PC-3 (cell line): ENCODE results near the gene DLGAP4. TPM values are rescaled to one million over a fixed set of nuclear protein-coding genes. Genes with fewer than 3 reads are reported as not detected.

Experiments used
- ATAC-seq: fragments of 200-7000 bp; cut with Tn5 transposase; 2 replicates; pipeline ENCODE4 v1.9.1; 2020; ENCODE audit warnings: mild to moderate bottlenecking, moderate library complexity
- BruUV-seq: library from RNA; stranded (reverse); fragments of 400-500 nt; replicated peaks from 2 replicates; lab custom pipeline; 2021; lab: Mats Ljungman, UMichigan
- CTCF ChIA-PET: fragments of 300-600 bp; sonication (Branson Sonifier 250); formaldehyde crosslinking; loops from one replicate; lab custom pipeline; 2022; ENCODE audit warnings: antibody characterized with exemption; lab: Charles Lee
- POLR2A ChIA-PET: fragments of 300-600 bp; sonication (Branson Sonifier 250); formaldehyde crosslinking; loops from one replicate; lab custom pipeline; 2022; ENCODE audit warnings: antibody characterized with exemption; ENCODE audit not compliant: unreplicated experiment; lab: Charles Lee
- DNase-seq: peaks from one replicate; pipeline ENCODE4 v3.0.0-alpha.2; 2015
- H2AFZ ChIP-seq: fragments of 300-600 bp; sonication (generic); 2 replicates; pipeline ENCODE4 v1.6.0; 2016; ENCODE audit warnings: antibody characterized with exemption, low read length
- H3F3A ChIP-seq: fragments of 300-600 bp; sonication (generic); one replicate; pipeline ENCODE4 v1.6.0; 2017; ENCODE audit warnings: antibody characterized with exemption, low read length, control low read depth, mild to moderate bottlenecking; ENCODE audit not compliant: unreplicated experiment
- H3K27ac ChIP-seq: fragments of 300-600 bp; sonication (generic); 2 replicates; pipeline ENCODE4 v1.5.1; 2016; ENCODE audit warnings: mild to moderate bottlenecking, low read length
- H3K27me3 ChIP-seq: fragments of 300-600 bp; sonication (generic); 2 replicates; pipeline ENCODE4 v1.6.1; 2016; ENCODE audit warnings: low read length, mixed read lengths
- H3K36me3 ChIP-seq: fragments of 300-600 bp; sonication (generic); 2 replicates; pipeline ENCODE4 v1.6.1; 2016; ENCODE audit warnings: low read depth, mixed run types, low read length, mixed read lengths
- H3K4me1 ChIP-seq: fragments of 300-600 bp; sonication (generic); 2 replicates; pipeline ENCODE4 v1.5.1; 2016; ENCODE audit warnings: low read length; ENCODE audit not compliant: insufficient read depth
- H3K4me2 ChIP-seq: fragments of 300-600 bp; sonication (generic); 2 replicates; pipeline ENCODE4 v1.6.0; 2016; ENCODE audit warnings: low read length
- H3K4me3 ChIP-seq: fragments of 300-600 bp; sonication (generic); 2 replicates; pipeline ENCODE4 v1.5.1; 2016; ENCODE audit warnings: mild to moderate bottlenecking, low read length, mixed read lengths
- H3K79me2 ChIP-seq: fragments of 300-600 bp; sonication (generic); 2 replicates; pipeline ENCODE4 v1.6.1; 2017; ENCODE audit warnings: low read length, mixed read lengths
- H3K9ac ChIP-seq: fragments of 300-600 bp; sonication (generic); 2 replicates; pipeline ENCODE4 v1.6.0; 2016; ENCODE audit warnings: mild to moderate bottlenecking, low read length
- H3K9me2 ChIP-seq: fragments of 300-600 bp; sonication (generic); replicated peaks from 2 replicates; pipeline ENCODE4 v1.6.1; 2016; ENCODE audit warnings: mixed run types, low read length, mixed read lengths
- H3K9me3 ChIP-seq: fragments of 300-600 bp; sonication (generic); 2 replicates; pipeline ENCODE4 v1.6.1; 2016; ENCODE audit warnings: low read length, mixed read lengths
- H4K20me1 ChIP-seq: fragments of 300-600 bp; sonication (generic); 2 replicates; pipeline ENCODE4 v1.6.1; 2016; ENCODE audit warnings: low read length, mixed read lengths
- CTCF ChIP-seq: fragments of 300-600 bp; sonication (generic); conservative IDR thresholded peaks from 2 replicates; pipeline ENCODE4 v1.5.1; 2017; ENCODE audit warnings: antibody characterized with exemption, low read depth, mild to moderate bottlenecking, low read length
- EZH2 ChIP-seq: fragments of 300-600 bp; sonication (generic); IDR thresholded peaks from one replicate; pipeline ENCODE4 v1.6.1; 2017; ENCODE audit warnings: antibody characterized with exemption, mild to moderate bottlenecking, low read length; ENCODE audit not compliant: unreplicated experiment
- EZH2phosphoT487 ChIP-seq: fragments of 300-600 bp; sonication (generic); IDR thresholded peaks from 2 replicates; pipeline ENCODE4 v1.6.1; 2018; ENCODE audit warnings: mild to moderate bottlenecking, antibody characterized with exemption, low read length, borderline replicate concordance
- intact Hi-C: fragments of 100-400 bp; cut with micrococcal nuclease; formaldehyde crosslinking; loops from 2 replicates; pipeline ENCODE4 v1.9.0; 2023
- total RNA-seq: library from RNA; depleted of rRNA; stranded (reverse); fragments of >200 nt; gene quantifications from 2 replicates; pipeline ENCODE4 v1.2.3, GENCODE V29; 2014

Gene DLGAP4
- total RNA-seq, 1 experiment from 2014 or later = 21.0 TPM

GRCh38 chr20:36402708-36403107 is 96.6 kb downstream of the DLGAP4 start:
- POLR2A ChIA-PET = no interaction called here

GRCh38 chr20:36404435-36404978 is 98.4 kb downstream of the DLGAP4 start:
- no peaks in the 10 kb centered on the region for H3K79me2 ChIP-seq
- no peaks in the 10 kb centered on the region for H3F3A ChIP-seq
- BruUV-seq = no TSS peak
- H3K9me2 ChIP-seq = no peaks in the 10 kb centered on the region
- H2AFZ ChIP-seq = no peak overlapping the region
- ChIA-PET CTCF (no interaction called here), POLR2A (no interaction called here)
- H3K9me3 ChIP-seq = no peaks in the 10 kb centered on the region
- TF ChIP-seq EZH2phosphoT487 = no peak
- TF ChIP-seq EZH2 = no peak
- no peak for TF ChIP-seq CTCF
- no peak overlapping the region for H3K4me3 ChIP-seq
- no peaks in the 10 kb centered on the region for H3K36me3 ChIP-seq
- no peak overlapping the region for H3K9ac ChIP-seq
- intact Hi-C loops = no loop called here
- H3K27ac ChIP-seq = no peak overlapping the region
- no peak for DNase-seq
- no peak for ATAC-seq
- H3K27me3 ChIP-seq = peaks cover 29% of the 10 kb centered on the region
- no peak overlapping the region for H3K4me2 ChIP-seq
- no peaks in the 10 kb centered on the region for H3K4me1 ChIP-seq
- no peaks in the 10 kb centered on the region for H4K20me1 ChIP-seq

More at GRCh38 chr20:36402708-36403107, 96.6 kb downstream of the DLGAP4 start:
- H3K27ac ChIP-seq = no peak overlapping the region
- H3K9me2 ChIP-seq = no peaks in the 10 kb centered on the region
- TF ChIP-seq EZH2phosphoT487 = no peak
- no peak for TF ChIP-seq CTCF
- no peak for TF ChIP-seq EZH2
- no peak for ATAC-seq
- no peak overlapping the region for H3K9ac ChIP-seq
- H3K4me1 ChIP-seq = no peaks in the 10 kb centered on the region
- H3K9me3 ChIP-seq = no peaks in the 10 kb centered on the region
- peaks cover 32% of the 10 kb centered on the region for H3K27me3 ChIP-seq
- H3K4me2 ChIP-seq = no peak overlapping the region
- DNase-seq = no peak
- H3F3A ChIP-seq = no peaks in the 10 kb centered on the region
- CTCF ChIA-PET = no interaction called here
- no peaks in the 10 kb centered on the region for H3K79me2 ChIP-seq
- no peak overlapping the region for H3K4me3 ChIP-seq
- intact Hi-C loops = no loop called here
- H4K20me1 ChIP-seq = no peaks in the 10 kb centered on the region
- BruUV-seq = no TSS peak
- no peak overlapping the region for H2AFZ ChIP-seq
- no peaks in the 10 kb centered on the region for H3K36me3 ChIP-seq

- Histone ChIP-seq H3K79me2 (no peaks in the 10 kb centered on the region), H3K9me2 (no peaks in the 10 kb centered on the region), H3K36me3 (no peaks in the 10 kb centered on the region), H3K4me2 (no peak overlapping the region), H3K27me3 (peaks cover 25% of the 10 kb centered on the region), H3K4me3 (no peak overlapping the region), H3K9me3 (no peaks in the 10 kb centered on the region), H2AFZ (no peak overlapping the region), H3K27ac (no peak overlapping the region), H3K4me1 (no peaks in the 10 kb centered on the region), H4K20me1 (no peaks in the 10 kb centered on the region), H3F3A (no peaks in the 10 kb centered on the region), H3K9ac (no peak overlapping the region)
- no peak for TF ChIP-seq EZH2
- TF ChIP-seq CTCF = no peak
- TF ChIP-seq EZH2phosphoT487 = no peak
- intact Hi-C loops = no loop called here
- DNase-seq (no peak), ATAC-seq (no peak)
- CTCF ChIA-PET = no interaction called here
- POLR2A ChIA-PET = no interaction called here
- no TSS peak for BruUV-seq
Observed at GRCh38 chr20:36405255-36405654, 99.1 kb downstream of the DLGAP4 start.
